Upper lobe of right lung (tissue), 1 donor: ENCODE results near the gene GATM. TPM values are rescaled to one million over a fixed set of nuclear protein-coding genes. Genes with fewer than 3 reads are reported as not detected.

Experiments
- ATAC-seq: fragments of 200-7000 bp; cut with Tn5 transposase; one replicate; pipeline ENCODE4 v1.9.1; 2020; ENCODE audit warnings: mild to moderate bottlenecking, moderate library complexity
- DNase-seq: peaks from one replicate; pipeline ENCODE4 v3.0.0-alpha.2; 2020
- H3K27ac ChIP-seq: fragments of 200-600 bp; one replicate; pipeline ENCODE4 v1.8.0; 2022
- H3K27me3 ChIP-seq: fragments of 200-600 bp; one replicate; pipeline ENCODE4 v1.8.0; 2022; ENCODE audit warnings: mild to moderate bottlenecking
- H3K36me3 ChIP-seq: fragments of 200-600 bp; one replicate; pipeline ENCODE4 v1.8.0; 2022
- H3K4me1 ChIP-seq: fragments of 200-600 bp; one replicate; pipeline ENCODE4 v1.8.0; 2022
- H3K4me3 ChIP-seq: fragments of 200-600 bp; one replicate; pipeline ENCODE4 v1.8.0; 2022; ENCODE audit warnings: mild to moderate bottlenecking
- H3K9me3 ChIP-seq: fragments of 200-600 bp; one replicate; pipeline ENCODE4 v1.8.0; 2022
- intact Hi-C: fragments of 100-400 bp; cut with DNase I; formaldehyde crosslinking; loops from one replicate; pipeline ENCODE4 v1.11.0; 2022
- total RNA-seq: library from RNA; stranded (reverse); fragmentation: NEBNext Ultra II Directional; extraction: Animal tissue kit (Norgen Biotek cat#: 25700); gene quantifications from one replicate; pipeline ENCODE4 v1.2.1, GENCODE V29; 2021
- TF ChIP-seq, protein P1 (sequence below): fragments of 200-600 bp; IDR thresholded peaks from one replicate; pipeline ENCODE4 v1.8.0; 2022; ENCODE audit warnings: antibody characterized with exemption
- donor health status: DM: no; HTN: yes; CAD: no; lungs with severe emphysema.

GATM gene
- total RNA-seq, 1 donor from 2014 or later = 7.2 TPM

DNA sequence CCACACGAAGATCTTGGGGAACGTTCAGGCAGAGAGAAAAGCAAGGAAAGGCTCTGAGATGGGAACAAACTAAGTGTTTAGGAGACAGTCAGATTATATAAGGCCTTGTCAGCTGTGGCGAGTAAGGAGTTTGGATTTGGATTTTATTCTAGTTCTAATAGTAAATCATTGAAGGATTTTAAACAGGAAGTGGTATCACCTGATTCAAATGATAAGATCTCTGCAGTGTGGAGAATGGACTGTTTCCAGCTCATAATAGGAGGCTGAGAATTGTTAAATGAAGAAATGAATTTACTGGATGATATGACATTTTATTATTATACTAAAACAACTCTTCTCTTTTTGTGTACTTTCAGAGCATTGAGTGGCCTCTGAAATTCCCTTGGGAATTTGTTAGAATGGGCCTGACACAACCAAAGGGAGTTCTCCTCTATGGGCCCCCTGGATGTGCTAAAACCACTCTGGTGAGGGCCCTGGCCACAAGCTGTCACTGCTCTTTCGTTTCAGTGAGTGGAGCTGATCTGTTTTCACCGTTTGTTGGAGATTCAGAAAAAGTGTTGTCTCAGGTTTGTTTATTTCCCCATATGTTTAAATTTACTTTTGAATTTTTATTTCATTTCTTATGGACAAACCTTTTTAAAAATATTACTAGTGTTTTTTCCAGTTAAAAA is 36.0 kb upstream of the GATM start:
- Histone ChIP-seq H3K4me3 (no peak overlapping the region), H3K36me3 (peaks cover 99% of the 10 kb centered on the region), H3K27me3 (no peaks in the 10 kb centered on the region), H3K9me3 (no peaks in the 10 kb centered on the region), H3K27ac (no peak overlapping the region), H3K4me1 (no peaks in the 10 kb centered on the region)
- TF ChIP-seq, protein P1, sequence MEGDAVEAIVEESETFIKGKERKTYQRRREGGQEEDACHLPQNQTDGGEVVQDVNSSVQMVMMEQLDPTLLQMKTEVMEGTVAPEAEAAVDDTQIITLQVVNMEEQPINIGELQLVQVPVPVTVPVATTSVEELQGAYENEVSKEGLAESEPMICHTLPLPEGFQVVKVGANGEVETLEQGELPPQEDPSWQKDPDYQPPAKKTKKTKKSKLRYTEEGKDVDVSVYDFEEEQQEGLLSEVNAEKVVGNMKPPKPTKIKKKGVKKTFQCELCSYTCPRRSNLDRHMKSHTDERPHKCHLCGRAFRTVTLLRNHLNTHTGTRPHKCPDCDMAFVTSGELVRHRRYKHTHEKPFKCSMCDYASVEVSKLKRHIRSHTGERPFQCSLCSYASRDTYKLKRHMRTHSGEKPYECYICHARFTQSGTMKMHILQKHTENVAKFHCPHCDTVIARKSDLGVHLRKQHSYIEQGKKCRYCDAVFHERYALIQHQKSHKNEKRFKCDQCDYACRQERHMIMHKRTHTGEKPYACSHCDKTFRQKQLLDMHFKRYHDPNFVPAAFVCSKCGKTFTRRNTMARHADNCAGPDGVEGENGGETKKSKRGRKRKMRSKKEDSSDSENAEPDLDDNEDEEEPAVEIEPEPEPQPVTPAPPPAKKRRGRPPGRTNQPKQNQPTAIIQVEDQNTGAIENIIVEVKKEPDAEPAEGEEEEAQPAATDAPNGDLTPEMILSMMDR = no peak
- intact Hi-C loops = no loop called here
- no peak for ATAC-seq
- DNase-seq = no peak

DNA sequence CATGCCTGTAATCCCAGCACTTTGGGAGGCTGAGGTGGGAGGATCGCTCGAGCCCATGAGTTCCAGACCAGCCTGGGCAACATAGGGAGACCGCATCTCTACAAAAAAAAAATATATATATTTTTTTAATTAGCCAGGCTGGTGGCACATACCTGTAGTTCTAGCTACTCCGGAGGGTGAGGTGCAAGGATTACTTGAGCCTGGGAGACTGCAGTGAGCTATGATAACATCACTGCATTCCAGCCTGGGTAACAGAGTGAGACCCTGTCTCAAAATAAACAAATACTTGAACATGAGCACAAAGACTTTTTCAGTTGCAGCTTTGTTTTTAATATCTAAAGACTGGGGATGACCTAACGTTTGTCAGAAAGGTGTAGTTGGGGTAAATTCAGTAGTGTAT is 31.3 kb upstream of the GATM start:
- TF ChIP-seq, protein P1 = no peak
- Histone ChIP-seq H3K36me3 (peaks cover 96% of the 10 kb centered on the region), H3K27ac (no peak overlapping the region), H3K4me3 (no peak overlapping the region), H3K4me1 (peaks cover 8% of the 10 kb centered on the region), H3K9me3 (no peaks in the 10 kb centered on the region), H3K27me3 (no peaks in the 10 kb centered on the region)
- ATAC-seq (no peak), DNase-seq (no peak)
- intact Hi-C loops = no loop called here

DNA sequence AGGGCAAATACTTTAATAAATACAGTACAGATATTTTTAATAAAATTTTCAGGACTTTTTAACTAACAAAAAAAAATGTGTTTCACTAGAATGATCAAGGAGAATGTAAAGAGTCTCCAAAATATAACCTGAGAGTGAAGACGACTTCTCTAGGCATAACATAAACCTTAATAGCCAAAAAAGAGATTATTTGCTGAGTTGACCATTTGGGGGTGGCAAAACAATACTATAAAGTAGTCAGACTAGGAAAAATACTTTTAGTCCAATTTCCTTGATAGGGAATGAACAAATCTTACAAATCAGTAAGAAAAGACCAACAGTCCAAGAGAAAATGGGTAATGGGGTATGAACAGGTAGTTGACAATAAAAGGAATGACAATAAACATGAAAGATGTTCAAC is 29.4 kb upstream of the GATM start:
- no peak for ATAC-seq
- H3K4me1 ChIP-seq = peaks cover 17% of the 10 kb centered on the region
- H3K9me3 ChIP-seq = no peaks in the 10 kb centered on the region
- TF ChIP-seq, protein P1 = no peak
- H3K4me3 ChIP-seq = no peak overlapping the region
- peaks cover 78% of the 10 kb centered on the region for H3K36me3 ChIP-seq
- no peaks in the 10 kb centered on the region for H3K27me3 ChIP-seq
- H3K27ac ChIP-seq = no peak overlapping the region
- no peak for DNase-seq
- intact Hi-C loops = no loop called here

DNA sequence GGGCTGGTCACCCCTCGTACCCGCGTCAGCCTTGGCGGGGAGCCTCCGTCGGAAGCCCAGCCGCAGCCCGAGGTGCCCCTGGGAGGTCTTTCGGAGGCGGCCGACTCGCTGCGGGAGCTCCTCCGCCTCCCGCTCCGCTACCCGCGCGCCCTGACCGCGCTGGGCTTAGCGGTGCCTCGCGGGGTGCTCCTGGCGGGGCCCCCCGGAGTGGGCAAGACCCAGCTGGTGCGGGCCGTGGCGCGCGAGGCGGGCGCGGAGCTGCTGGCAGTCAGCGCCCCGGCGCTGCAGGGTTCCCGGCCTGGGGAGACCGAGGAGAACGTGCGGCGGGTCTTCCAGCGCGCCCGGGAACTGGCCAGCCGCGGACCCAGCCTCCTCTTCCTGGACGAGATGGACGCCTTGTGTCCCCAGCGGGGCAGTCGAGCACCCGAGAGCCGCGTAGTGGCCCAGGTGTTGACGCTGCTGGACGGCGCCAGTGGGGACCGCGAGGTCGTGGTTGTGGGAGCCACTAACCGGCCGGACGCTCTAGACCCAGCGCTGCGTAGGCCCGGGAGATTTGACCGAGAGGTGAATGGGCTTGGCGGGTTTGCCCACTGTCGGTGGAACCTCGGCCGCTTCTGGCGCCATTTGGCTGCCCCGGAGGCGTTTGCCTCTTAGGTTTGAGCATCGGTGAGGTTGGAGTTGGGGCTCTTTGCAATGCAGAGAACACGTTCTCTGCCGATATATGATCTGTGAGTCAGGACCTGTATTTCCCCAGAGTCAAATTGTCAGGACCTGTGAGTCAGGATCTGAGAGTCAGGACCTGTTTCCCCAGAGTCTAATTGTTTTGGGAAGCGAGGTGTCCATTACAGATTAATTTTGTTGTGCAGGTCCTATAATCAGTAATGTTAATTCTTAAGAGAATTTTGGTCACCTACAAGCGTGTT is 24.9 kb upstream of the GATM start:
- Histone ChIP-seq H3K36me3 (peaks cover 33% of the 10 kb centered on the region), H3K4me3 (peak overlapping the region; percentile 95), H3K9me3 (no peaks in the 10 kb centered on the region), H3K27me3 (no peaks in the 10 kb centered on the region), H3K4me1 (peaks cover 26% of the 10 kb centered on the region), H3K27ac (peak overlapping the region; percentile 96)
- intact Hi-C loops = no loop called here
- DNase-seq (peak; percentile 79), ATAC-seq (peak; percentile 61)
- TF ChIP-seq, protein P1 = no peak

DNA sequence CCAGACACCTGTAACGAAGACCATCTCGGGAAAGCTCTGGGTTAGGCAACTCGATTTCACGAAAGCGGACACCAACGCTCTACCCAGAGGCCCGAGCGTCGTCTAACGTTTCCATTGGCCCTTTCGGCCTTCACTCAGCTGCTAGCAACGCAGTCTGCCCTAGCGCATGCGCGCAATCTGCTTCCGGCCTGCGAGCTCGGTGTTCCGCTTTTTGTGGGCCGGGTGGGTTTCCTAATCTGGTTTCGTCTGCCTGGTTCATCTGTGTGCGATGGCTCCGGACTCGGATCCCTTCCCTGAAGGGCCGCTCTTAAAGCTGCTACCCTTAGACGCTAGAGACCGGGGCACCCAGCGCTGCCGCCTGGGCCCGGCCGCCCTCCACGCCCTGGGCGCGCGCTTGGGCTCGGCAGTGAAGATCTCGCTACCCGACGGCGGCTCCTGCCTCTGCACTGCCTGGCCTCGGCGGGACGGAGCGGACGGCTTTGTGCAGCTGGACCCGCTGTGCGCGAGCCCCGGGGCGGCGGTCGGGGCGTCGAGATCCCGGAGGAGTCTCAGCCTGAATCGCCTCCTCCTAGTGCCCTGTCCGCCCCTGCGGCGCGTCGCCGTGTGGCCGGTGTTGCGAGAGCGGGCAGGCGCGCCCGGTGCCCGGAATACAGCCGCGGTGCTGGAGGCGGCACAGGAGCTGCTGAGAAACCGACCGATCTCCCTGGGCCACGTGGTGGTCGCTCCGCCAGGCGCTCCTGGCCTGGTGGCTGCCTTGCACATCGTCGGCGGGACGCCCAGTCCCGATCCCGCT is 24.0 kb upstream of the GATM start:
- intact Hi-C loops = no loop called here
- Histone ChIP-seq H3K27me3 (no peaks in the 10 kb centered on the region), H3K27ac (peak overlapping the region; percentile 96), H3K36me3 (peaks cover 24% of the 10 kb centered on the region), H3K4me3 (peak overlapping the region; percentile 95), H3K4me1 (peaks cover 26% of the 10 kb centered on the region), H3K9me3 (no peaks in the 10 kb centered on the region)
- ATAC-seq (peak; percentile 97), DNase-seq (peak; percentile 97)
- TF ChIP-seq, protein P1 = no peak
